Ectodermal cell (in vitro differentiated cells): ENCODE data around the gene SALL3.

Experiments used
- H3K27ac ChIP-seq: 2 replicates; pipeline ENCODE4 v1.7.0; 2013; ENCODE audit warnings: mild to moderate bottlenecking, low read depth, low read length; ENCODE audit not compliant: insufficient read depth, poor library complexity, severe bottlenecking
- H3K27me3 ChIP-seq: 2 replicates; pipeline ENCODE4 v1.7.0; 2013; ENCODE audit warnings: mild to moderate bottlenecking, low read length; ENCODE audit not compliant: insufficient read depth, control insufficient read depth, poor library complexity, severe bottlenecking
- H3K36me3 ChIP-seq: one replicate; pipeline ENCODE4 v1.7.0; 2013; ENCODE audit warnings: low read length; ENCODE audit not compliant: control insufficient read depth, insufficient read depth
- H3K4me1 ChIP-seq: one replicate; pipeline ENCODE4 v1.7.0; 2013; ENCODE audit warnings: low read length; ENCODE audit not compliant: control insufficient read depth, insufficient read depth
- H3K4me3 ChIP-seq: 2 replicates; pipeline ENCODE4 v1.7.0; 2013; ENCODE audit warnings: low read depth, low read length, control low read depth; ENCODE audit not compliant: insufficient read depth
- H3K9me3 ChIP-seq: 2 replicates; pipeline ENCODE4 v1.7.0; 2013; ENCODE audit warnings: mild to moderate bottlenecking, low read length, moderate library complexity; ENCODE audit not compliant: control insufficient read depth
- WGBS, 2 experiments: methylation state at CpG; one replicate each; pipeline ENCODE4 v1.1.7; 2013; ENCODE audit warnings: missing lambda C conversion rate in 2 of 2; 5-methylcytosine and 5-hydroxymethylcytosine counted together

SALL3 gene

DNA sequence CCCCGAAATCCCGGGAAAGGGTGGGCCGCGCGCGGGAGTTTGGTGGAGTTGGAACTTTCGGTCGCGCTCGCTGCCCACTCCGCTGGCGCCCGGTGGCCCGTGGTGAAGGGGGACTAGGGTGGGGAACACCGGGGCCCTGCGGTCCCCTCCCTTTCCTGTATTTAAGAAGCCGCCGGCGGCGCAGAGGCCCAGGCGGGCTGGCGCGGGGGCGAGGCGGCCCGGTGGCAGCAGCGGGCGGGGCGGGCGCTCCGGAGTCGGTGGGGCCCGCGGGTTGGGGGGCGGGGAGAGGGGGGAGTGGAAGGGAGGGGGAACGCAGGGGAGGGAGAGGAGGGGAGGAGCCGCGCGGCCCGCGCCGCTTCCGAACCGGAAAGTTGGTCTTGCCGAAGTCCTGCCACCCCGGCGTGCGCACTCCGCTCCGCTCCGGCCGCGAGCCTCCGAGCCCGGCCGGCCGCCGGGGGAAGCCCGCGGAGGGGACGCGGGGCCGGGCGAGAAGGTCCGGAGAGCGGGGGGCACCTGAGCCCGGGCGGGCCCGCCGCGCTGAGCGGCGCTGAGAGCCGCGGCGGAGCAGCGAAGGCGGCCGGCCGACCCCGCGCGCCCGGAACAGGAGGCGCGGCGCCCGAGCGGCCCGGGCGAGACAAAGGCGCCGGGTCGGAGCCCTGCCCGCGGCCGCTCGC is 425 bp upstream of the SALL3 start:
- Histone ChIP-seq H3K27ac (no peak overlapping the region), H3K36me3 (no peaks in the 10 kb centered on the region), H3K4me3 (peak overlapping the region; percentile 34), H3K4me1 (peaks cover 30% of the 10 kb centered on the region), H3K27me3 (peaks cover 93% of the 10 kb centered on the region), H3K9me3 (no peaks in the 10 kb centered on the region)
- 0% methylated on average over 85 to 97 of the region's 98 CpGs for WGBS, 2 experiments

DNA sequence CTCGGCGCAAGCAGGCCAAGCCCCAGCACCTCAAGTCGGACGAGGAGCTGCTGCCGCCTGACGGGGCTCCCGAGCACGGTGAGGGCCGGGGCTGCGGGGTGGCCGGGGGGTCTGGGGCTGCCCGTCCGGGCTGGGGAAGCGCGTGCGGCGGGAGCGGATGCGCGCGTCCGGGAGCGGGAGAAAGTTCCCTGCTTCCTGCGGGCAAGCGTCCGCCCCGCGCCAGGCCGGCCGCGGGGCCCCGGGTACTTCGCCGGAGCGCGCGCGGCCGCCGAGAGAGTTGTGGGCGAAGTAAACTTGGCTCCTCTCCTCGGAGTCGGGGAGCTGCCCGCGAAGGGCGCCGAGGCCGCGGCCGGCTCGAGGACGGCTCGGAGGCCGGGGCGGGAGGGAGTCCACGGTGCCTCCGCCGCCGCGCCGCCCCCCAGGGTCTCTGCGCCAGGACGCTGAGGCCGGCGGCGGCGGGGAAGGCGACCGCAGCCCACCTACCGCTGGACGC is 707 bp downstream of the SALL3 start:
- Histone ChIP-seq H3K27me3 (peaks cover 88% of the 10 kb centered on the region), H3K4me3 (peak overlapping the region; percentile 53), H3K27ac (no peak overlapping the region), H3K9me3 (no peaks in the 10 kb centered on the region), H3K4me1 (peaks cover 32% of the 10 kb centered on the region), H3K36me3 (no peaks in the 10 kb centered on the region)
- WGBS, 2 experiments, result 0 to 1% methylated on average over 71 of the region's 71 CpGs

DNA sequence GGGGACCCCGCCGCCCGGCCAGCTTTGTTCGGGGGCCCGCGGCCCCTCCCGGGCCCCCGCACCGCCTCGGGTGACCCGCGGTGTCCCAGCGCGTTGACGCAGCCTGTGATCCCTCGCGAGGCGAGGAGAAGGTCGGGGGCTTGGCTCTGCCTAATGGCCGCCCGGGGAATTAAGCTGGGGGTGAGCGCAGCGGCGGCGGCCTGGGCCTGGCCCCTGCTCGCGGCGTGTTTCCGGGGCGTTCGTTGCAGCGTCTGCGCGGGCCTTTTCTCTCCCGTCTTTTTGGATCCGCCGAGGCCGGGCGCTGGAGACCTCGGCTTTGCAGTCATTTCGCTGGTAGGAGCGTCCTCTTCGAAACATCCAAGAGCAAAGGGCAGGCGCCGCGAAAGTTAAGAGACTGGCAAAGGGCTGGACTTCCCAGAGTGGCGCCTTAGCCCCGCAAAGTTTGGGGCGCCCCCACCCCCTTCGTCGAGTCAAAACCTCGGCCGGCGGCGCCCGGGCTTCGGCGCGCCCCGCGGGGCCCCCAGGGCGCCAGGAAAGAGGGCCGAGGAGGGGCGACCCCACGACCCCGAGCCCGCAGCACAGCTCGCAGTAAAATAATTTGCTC is 1.3 kb downstream of the SALL3 start:
- Histone ChIP-seq H3K9me3 (no peaks in the 10 kb centered on the region), H3K36me3 (no peaks in the 10 kb centered on the region), H3K4me1 (peaks cover 36% of the 10 kb centered on the region), H3K27me3 (peaks cover 88% of the 10 kb centered on the region), H3K4me3 (peak overlapping the region; percentile 53), H3K27ac (peak overlapping the region; percentile 47)
- WGBS, 2 experiments, result 0 to 1% methylated on average over 68 of the region's 68 CpGs

DNA sequence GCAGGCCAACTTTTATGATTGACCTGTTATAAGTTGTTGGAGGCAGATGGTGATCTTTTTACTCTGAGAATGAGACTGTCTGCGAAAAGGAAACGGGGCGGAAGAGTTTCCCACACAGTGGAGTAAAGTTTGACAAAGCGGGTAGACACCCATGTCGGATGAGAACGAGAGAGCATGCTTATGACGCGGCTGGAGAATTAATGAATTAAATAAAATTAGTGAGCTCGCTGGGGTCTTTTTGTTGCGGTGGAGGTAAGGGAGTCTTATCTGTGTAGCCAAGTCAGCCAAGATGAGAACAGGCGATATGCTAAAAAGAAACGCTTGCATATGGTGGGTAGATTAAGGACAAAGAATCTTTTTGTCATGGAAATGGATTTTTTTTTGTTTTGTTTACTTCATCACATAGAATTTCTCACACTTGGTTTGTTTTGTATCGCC is 1.8 kb downstream of the SALL3 start:
- Histone ChIP-seq H3K4me1 (peaks cover 40% of the 10 kb centered on the region), H3K36me3 (no peaks in the 10 kb centered on the region), H3K27ac (peak overlapping the region; percentile 47), H3K4me3 (peak overlapping the region; percentile 53), H3K27me3 (peaks cover 86% of the 10 kb centered on the region), H3K9me3 (no peaks in the 10 kb centered on the region)
- 0% methylated on average over 13 of the region's 13 CpGs for WGBS, 2 experiments

DNA sequence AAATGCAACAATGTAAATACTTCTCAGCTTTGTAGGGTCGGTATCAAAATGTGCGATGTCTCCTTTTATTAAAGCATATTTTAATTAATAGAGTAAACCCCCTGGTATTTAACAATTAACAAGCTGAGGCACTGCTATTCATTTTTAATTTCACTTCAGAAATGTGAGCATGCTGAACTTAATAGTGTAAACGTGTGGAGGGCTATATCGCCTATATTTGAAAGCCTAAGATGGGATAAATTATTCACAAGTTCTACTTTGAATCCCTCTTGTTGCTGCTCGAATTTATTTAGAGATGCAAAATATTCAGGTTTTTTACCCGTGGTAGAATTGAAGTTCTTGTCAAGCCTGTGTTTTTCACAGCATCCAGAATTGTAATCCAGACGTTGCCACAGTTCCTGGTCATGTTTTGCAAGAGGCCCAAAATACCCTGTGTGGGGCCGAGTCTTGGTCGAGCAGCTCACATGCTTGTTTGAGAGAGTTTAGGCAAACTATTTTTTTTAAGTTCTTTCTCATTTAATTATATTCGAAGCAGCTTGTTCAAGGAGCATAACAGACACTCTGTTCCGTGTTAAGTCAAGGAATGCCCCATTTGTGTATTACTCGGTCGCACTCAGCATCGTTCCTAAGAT is 2.5 kb downstream of the SALL3 start:
- Histone ChIP-seq H3K27me3 (peaks cover 80% of the 10 kb centered on the region), H3K4me3 (peak overlapping the region; percentile 53), H3K9me3 (no peaks in the 10 kb centered on the region), H3K27ac (no peak overlapping the region), H3K36me3 (no peaks in the 10 kb centered on the region), H3K4me1 (peaks cover 39% of the 10 kb centered on the region)
- 0 to 2% methylated on average over 12 of the region's 14 CpGs for WGBS, 2 experiments

DNA sequence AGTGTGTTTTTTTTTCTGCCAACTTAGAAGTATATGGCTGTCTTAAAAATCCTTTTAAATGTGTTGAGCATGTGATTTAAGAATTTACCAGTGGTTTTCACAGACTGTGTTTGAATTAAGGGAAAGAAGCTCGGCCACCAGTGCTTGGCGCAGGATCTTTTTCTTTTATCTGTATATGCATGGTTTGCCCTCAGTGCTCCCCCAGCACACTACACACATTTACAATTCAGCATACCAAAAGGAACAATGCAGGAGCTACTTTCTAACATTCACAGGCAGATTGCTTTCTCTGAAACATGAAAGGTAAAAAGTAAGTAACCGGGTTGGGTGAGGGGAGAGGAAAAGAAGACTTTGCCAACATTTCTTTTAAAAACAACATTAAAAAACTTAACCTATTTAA is 3.9 kb downstream of the SALL3 start:
- H3K27me3 ChIP-seq, result peaks cover 65% of the 10 kb centered on the region
- no peaks in the 10 kb centered on the region for H3K9me3 ChIP-seq
- peaks cover 34% of the 10 kb centered on the region for H3K4me1 ChIP-seq
- no peaks in the 10 kb centered on the region for H3K36me3 ChIP-seq
- H3K4me3 ChIP-seq, result no peak overlapping the region
- no peak overlapping the region for H3K27ac ChIP-seq
- 0 to 3% methylated on average over 1 to 2 of the region's 3 CpGs for WGBS, 2 experiments

DNA sequence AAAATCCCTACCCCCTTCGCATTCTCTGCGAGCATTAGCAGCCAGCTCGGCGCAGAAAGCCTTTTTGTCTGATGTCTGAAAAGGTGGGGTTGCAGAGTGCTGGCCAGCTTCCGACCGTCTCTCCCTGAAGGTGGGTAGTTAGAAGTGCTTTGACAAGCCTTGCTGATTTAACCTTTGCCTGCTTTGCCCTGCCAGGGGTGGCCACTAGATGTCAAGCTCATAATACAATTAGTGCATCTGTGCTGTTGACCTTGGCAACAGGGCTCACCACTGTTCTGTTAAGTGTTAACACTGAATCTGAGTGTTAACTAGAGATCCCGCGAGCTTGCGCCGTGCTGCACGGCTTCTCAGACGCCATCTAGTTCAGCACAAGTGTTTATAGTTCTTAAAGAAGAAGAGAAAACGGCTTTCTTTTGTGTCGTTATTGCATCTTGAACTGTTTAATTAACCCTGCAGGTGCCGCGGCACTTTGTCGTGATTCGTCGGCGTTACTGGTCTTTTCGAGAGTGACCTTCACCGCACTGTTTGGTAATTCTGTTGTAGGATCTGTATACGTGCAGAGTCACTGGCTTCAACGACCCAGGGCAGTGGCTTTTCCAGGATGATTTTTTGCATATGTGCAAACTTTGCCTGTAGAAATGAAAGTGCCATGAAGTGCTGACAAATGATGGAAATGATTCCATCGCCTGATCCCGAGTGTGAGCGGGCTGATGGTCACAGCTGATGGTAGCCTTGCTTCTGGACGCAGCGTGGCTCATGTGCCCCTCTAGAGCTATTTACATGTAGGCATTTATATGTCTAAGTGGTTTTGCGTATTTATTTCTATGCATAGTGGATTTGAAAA is 5.5 kb downstream of the SALL3 start:
- 23 to 24% methylated on average over 30 of the region's 30 CpGs for WGBS, 2 experiments
- H3K9me3 ChIP-seq, result no peaks in the 10 kb centered on the region
- no peak overlapping the region for H3K27ac ChIP-seq
- H3K4me3 ChIP-seq, result peak overlapping the region; percentile 16
- peaks cover 55% of the 10 kb centered on the region for H3K27me3 ChIP-seq
- no peaks in the 10 kb centered on the region for H3K36me3 ChIP-seq
- peaks cover 39% of the 10 kb centered on the region for H3K4me1 ChIP-seq

DNA sequence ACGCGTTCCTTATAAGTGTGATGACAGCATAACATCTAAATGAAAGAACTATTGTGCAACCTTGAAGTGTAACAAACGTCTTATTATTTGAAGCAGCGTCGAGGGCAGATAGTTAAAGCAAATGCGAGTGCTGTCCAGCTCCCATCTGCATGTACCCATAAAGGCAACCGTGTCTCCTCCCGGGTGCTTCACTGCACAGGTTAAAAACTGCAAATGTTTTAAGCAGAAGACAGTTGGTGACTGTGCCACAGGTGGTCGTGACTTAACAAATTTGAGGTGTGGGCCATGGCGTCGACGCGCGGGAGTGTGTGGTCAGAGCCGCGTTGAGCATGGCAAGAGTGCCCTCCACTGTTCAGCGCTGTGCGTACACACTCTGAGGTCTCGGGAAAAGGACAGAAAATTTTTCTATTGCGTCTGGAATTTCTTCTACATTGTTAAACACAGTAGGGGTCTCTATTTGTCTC is 6.4 kb downstream of the SALL3 start:
- Histone ChIP-seq H3K4me3 (no peak overlapping the region), H3K36me3 (no peaks in the 10 kb centered on the region), H3K27ac (no peak overlapping the region), H3K4me1 (peaks cover 42% of the 10 kb centered on the region), H3K27me3 (peaks cover 46% of the 10 kb centered on the region), H3K9me3 (no peaks in the 10 kb centered on the region)
- 18% methylated on average over 20 of the region's 20 CpGs for WGBS, 2 experiments

DNA sequence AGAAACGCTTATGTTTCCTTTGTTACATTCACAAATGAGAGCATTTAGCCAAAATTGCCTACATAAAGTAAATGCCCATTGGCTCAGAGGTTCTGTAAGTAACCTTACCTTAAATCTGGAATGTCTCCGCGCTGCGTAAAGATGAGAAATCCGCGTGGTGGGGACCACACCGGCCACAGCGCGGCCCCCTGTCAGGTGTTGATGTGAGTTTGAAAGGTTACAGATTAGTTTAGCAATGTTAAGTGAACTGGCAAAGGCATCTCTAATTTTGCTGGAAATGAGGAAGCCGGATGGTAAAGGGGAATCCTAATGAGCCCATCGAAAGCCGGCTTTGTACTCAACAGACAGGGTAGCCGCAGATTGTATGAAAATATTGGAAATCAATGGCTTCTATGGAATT is 11.8 kb downstream of the SALL3 start:
- no peaks in the 10 kb centered on the region for H3K9me3 ChIP-seq

More for the DNA sequence above, 11.8 kb downstream of the SALL3 start:
- H3K4me3 ChIP-seq, result no peak overlapping the region
- 93 to 96% methylated on average over 13 of the region's 13 CpGs for WGBS, 2 experiments
- no peaks in the 10 kb centered on the region for H3K27me3 ChIP-seq
- peaks cover 10% of the 10 kb centered on the region for H3K4me1 ChIP-seq
- H3K27ac ChIP-seq, result no peak overlapping the region
- H3K36me3 ChIP-seq, result peaks cover 6% of the 10 kb centered on the region
